ENCODE data around the gene DLEC1.

Gene DLEC1

GRCh38 chr3:38120693-38121450, 81.9 kb downstream of the DLEC1 start:
- Mint-ChIP-seq H3K27me3 (no peaks in the 10 kb centered on the region), H3K27ac (peak overlapping the region; percentile 75), H3K36me3 (peaks cover 49 to 60% of the 10 kb centered on the region in 2 donors), H3K4me1 (peaks cover 15 to 24% of the 10 kb centered on the region in 2 donors), H3K4me3 (no peak overlapping the region), H3K9me3 (no peaks in the 10 kb centered on the region)
- ATAC-seq (replicated peaks) (no peak), DNase-seq (no peak)

- no peak overlapping the region for H3K4me3 Mint-ChIP-seq
- no peak overlapping the region for H3K27ac Mint-ChIP-seq
- no peaks in the 10 kb centered on the region for H3K9me3 Mint-ChIP-seq
- no peak for DNase-seq
- H3K27me3 Mint-ChIP-seq = no peaks in the 10 kb centered on the region
- H3K36me3 Mint-ChIP-seq = peaks cover 52 to 63% of the 10 kb centered on the region in 2 donors
- no peak for ATAC-seq (replicated peaks)
- H3K4me1 Mint-ChIP-seq = peaks cover 12 to 20% of the 10 kb centered on the region in 2 donors
Measured at GRCh38 chr3:38121451-38121831, 82.4 kb downstream of the DLEC1 start.

GRCh38 chr3:38121832-38122461, 82.9 kb downstream of the DLEC1 start:
- Mint-ChIP-seq H3K27me3 (no peaks in the 10 kb centered on the region), H3K36me3 (peaks cover 51 to 66% of the 10 kb centered on the region in 2 donors), H3K9me3 (no peaks in the 10 kb centered on the region), H3K27ac (peak overlapping the region; percentile 60), H3K4me1 (peaks cover 11 to 20% of the 10 kb centered on the region in 2 donors), H3K4me3 (no peak overlapping the region)
- DNase-seq (no peak), ATAC-seq (replicated peaks) (no peak)

- Mint-ChIP-seq H3K4me1 (peaks cover 11 to 20% of the 10 kb centered on the region in 2 donors), H3K27me3 (no peaks in the 10 kb centered on the region), H3K36me3 (peaks cover 51 to 72% of the 10 kb centered on the region in 2 donors), H3K4me3 (no peak overlapping the region), H3K27ac (no peak overlapping the region), H3K9me3 (no peaks in the 10 kb centered on the region)
- no peak for ATAC-seq (replicated peaks)
- no peak for DNase-seq
Measured at GRCh38 chr3:38122712-38123290, 83.8 kb downstream of the DLEC1 start.

GRCh38 chr3:38124324-38125122, 85.5 kb downstream of the DLEC1 start:
- ATAC-seq (replicated peaks) = no peak
- H3K27ac Mint-ChIP-seq = no peak overlapping the region
- no peaks in the 10 kb centered on the region for H3K9me3 Mint-ChIP-seq
- DNase-seq = no peak
- H3K36me3 Mint-ChIP-seq = peaks cover 45 to 65% of the 10 kb centered on the region in 2 donors
- H3K4me3 Mint-ChIP-seq = no peak overlapping the region
- H3K27me3 Mint-ChIP-seq = no peaks in the 10 kb centered on the region
- H3K4me1 Mint-ChIP-seq = peaks cover 3 to 14% of the 10 kb centered on the region in 2 donors

GRCh38 chr3:38125305-38126120, 86.5 kb downstream of the DLEC1 start:
- DNase-seq (no peak), ATAC-seq (replicated peaks) (no peak)
- Mint-ChIP-seq H3K27me3 (no peaks in the 10 kb centered on the region), H3K9me3 (no peaks in the 10 kb centered on the region), H3K4me1 (peaks cover 4 to 17% of the 10 kb centered on the region in 2 donors), H3K36me3 (peaks cover 42 to 65% of the 10 kb centered on the region in 2 donors), H3K27ac (no peak overlapping the region), H3K4me3 (no peak overlapping the region)

GRCh38 chr3:38126121-38126892, 87.3 kb downstream of the DLEC1 start:
- H3K27ac Mint-ChIP-seq = no peak overlapping the region
- ATAC-seq (replicated peaks) (no peak), DNase-seq (no peak)
- H3K4me1 Mint-ChIP-seq = peaks cover 4 to 18% of the 10 kb centered on the region in 2 donors
- no peaks in the 10 kb centered on the region for H3K27me3 Mint-ChIP-seq
- no peaks in the 10 kb centered on the region for H3K9me3 Mint-ChIP-seq
- H3K4me3 Mint-ChIP-seq = no peak overlapping the region
- H3K36me3 Mint-ChIP-seq = peaks cover 44 to 64% of the 10 kb centered on the region in 2 donors

- peaks cover 5 to 19% of the 10 kb centered on the region in 2 donors for H3K4me1 Mint-ChIP-seq
- ATAC-seq (replicated peaks) (no peak), DNase-seq (no peak)
- H3K27ac Mint-ChIP-seq = no peak overlapping the region
- H3K9me3 Mint-ChIP-seq = no peaks in the 10 kb centered on the region
- H3K36me3 Mint-ChIP-seq = peaks cover 40 to 65% of the 10 kb centered on the region in 2 donors
- H3K4me3 Mint-ChIP-seq = no peak overlapping the region
- H3K27me3 Mint-ChIP-seq = no peaks in the 10 kb centered on the region
Measured at GRCh38 chr3:38127611-38128302, 88.7 kb downstream of the DLEC1 start.

- Mint-ChIP-seq H3K36me3 (peaks cover 35 to 63% of the 10 kb centered on the region in 2 donors), H3K27ac (no peak overlapping the region), H3K27me3 (no peaks in the 10 kb centered on the region), H3K4me3 (no peak overlapping the region), H3K9me3 (no peaks in the 10 kb centered on the region), H3K4me1 (peaks cover 7 to 24% of the 10 kb centered on the region in 2 donors)
- ATAC-seq (replicated peaks) (no peak), DNase-seq (no peak)
Measured at GRCh38 chr3:38128303-38128655, 89.3 kb downstream of the DLEC1 start.

- H3K27me3 Mint-ChIP-seq = no peaks in the 10 kb centered on the region
- H3K4me3 Mint-ChIP-seq = no peak overlapping the region
- H3K4me1 Mint-ChIP-seq = peaks cover 7 to 27% of the 10 kb centered on the region in 2 donors
- ATAC-seq (replicated peaks) (no peak), DNase-seq (no peak)
- peaks cover 36 to 69% of the 10 kb centered on the region in 2 donors for H3K36me3 Mint-ChIP-seq
- H3K27ac Mint-ChIP-seq = peak overlapping the region; percentile 42
- H3K9me3 Mint-ChIP-seq = no peaks in the 10 kb centered on the region
Measured at GRCh38 chr3:38129058-38129457, 90.0 kb downstream of the DLEC1 start.

GRCh38 chr3:38130631-38131065, 91.6 kb downstream of the DLEC1 start:
- Mint-ChIP-seq H3K27me3 (no peaks in the 10 kb centered on the region), H3K36me3 (peaks cover 34 to 68% of the 10 kb centered on the region in 2 donors), H3K4me3 (no peak overlapping the region), H3K4me1 (peaks cover 17 to 37% of the 10 kb centered on the region in 2 donors), H3K9me3 (no peaks in the 10 kb centered on the region), H3K27ac (peak overlapping the region; percentile 68)
- no peak for DNase-seq
- ATAC-seq (replicated peaks) = peak in 1 of 2 donors; percentile 41

GRCh38 chr3:38131621-38132369, 92.8 kb downstream of the DLEC1 start:
- no peaks in the 10 kb centered on the region for H3K27me3 Mint-ChIP-seq
- DNase-seq = no peak
- no peak overlapping the region for H3K4me3 Mint-ChIP-seq
- no peak for ATAC-seq (replicated peaks)
- peak overlapping the region; percentile 79 for H3K27ac Mint-ChIP-seq
- H3K9me3 Mint-ChIP-seq = no peaks in the 10 kb centered on the region
- H3K4me1 Mint-ChIP-seq = peaks cover 22 to 42% of the 10 kb centered on the region in 2 donors
- peaks cover 28 to 59% of the 10 kb centered on the region in 2 donors for H3K36me3 Mint-ChIP-seq
